Activated gamma-delta T cell (primary cell): ENCODE measurements around the gene KRT16.
"Not testable (repeated sequence)": the region's sequence is repeated elsewhere in the genome, so short reads cannot be mapped to it uniquely, and the experiment has no call there.

Source experiments
- DNase-seq: peaks from one replicate; lab custom pipeline; 2025; lab: John Stamatoyannopoulos, UW

Gene KRT16

GRCh38 chr17:41615454-41615853 is 2.9 kb upstream of the KRT16 start:
- no peak for DNase-seq

GRCh38 chr17:41614767-41615166 is 2.2 kb upstream of the KRT16 start:
- not testable (repeated sequence) for DNase-seq

- DNase-seq, result no peak
These were observed 1.5 kb upstream of the KRT16 start for GRCh38 chr17:41614098-41614497.

GRCh38 chr17:41613277-41614082 is 913 bp upstream of the KRT16 start:
- DNase-seq, result no peak

- DNase-seq, result no peak
These were observed 1.5 kb downstream of the KRT16 start for GRCh38 chr17:41610965-41611640.

- DNase-seq, result not testable (repeated sequence)
These were observed 2.5 kb downstream of the KRT16 start for GRCh38 chr17:41610061-41610517.

GRCh38 chr17:41606930-41607329 is 5.6 kb downstream of the KRT16 start:
- not testable (repeated sequence) for DNase-seq

GRCh38 chr17:41602524-41602923 is 10.0 kb downstream of the KRT16 start:
- no peak for DNase-seq

- DNase-seq, result no peak
These were observed 12.2 kb downstream of the KRT16 start for GRCh38 chr17:41600318-41600717.

- DNase-seq, result no peak
These were observed 12.9 kb downstream of the KRT16 start for GRCh38 chr17:41599680-41600079.

GRCh38 chr17:41595585-41595984 is 17.0 kb downstream of the KRT16 start:
- DNase-seq, result no peak

- DNase-seq, result no peak
These were observed 18.1 kb downstream of the KRT16 start for GRCh38 chr17:41594363-41594915.

- DNase-seq, result no peak
These were observed 19.1 kb downstream of the KRT16 start for GRCh38 chr17:41593306-41593981.

- no peak for DNase-seq
These were observed 19.8 kb downstream of the KRT16 start for GRCh38 chr17:41592601-41593305.

GRCh38 chr17:41589301-41589700 is 23.3 kb downstream of the KRT16 start:
- DNase-seq, result no peak

GRCh38 chr17:41588126-41588810 is 24.3 kb downstream of the KRT16 start:
- no peak for DNase-seq

- no peak for DNase-seq
These were observed 25.6 kb downstream of the KRT16 start, which contains the start of gene KRT14 for GRCh38 chr17:41586863-41587495. KRT14 (minus strand) TSS chr17:41586895; CDS start chr17:41586834, 61 bp downstream.

GRCh38 chr17:41585301-41586056 is 27.1 kb downstream of the KRT16 start:
- DNase-seq, result no peak

GRCh38 chr17:41584331-41584927 is 28.1 kb downstream of the KRT16 start:
- DNase-seq, result not testable (repeated sequence)
